Measurements from ENCODE around the gene CEP85. TPM values are rescaled to one million over a fixed set of nuclear protein-coding genes. Genes with fewer than 3 reads are reported as not detected.
A peak's percentile ranks its signal among the peaks of the same experiment; 100 is the strongest.
"Not testable (repeated sequence)": the region's sequence is repeated elsewhere in the genome, so short reads cannot be mapped to it uniquely, and the experiment has no call there.

The CEP85 gene
- total RNA-seq, 2 experiments from 2014 or later: 36.0 to 37.2 TPM

DNA sequence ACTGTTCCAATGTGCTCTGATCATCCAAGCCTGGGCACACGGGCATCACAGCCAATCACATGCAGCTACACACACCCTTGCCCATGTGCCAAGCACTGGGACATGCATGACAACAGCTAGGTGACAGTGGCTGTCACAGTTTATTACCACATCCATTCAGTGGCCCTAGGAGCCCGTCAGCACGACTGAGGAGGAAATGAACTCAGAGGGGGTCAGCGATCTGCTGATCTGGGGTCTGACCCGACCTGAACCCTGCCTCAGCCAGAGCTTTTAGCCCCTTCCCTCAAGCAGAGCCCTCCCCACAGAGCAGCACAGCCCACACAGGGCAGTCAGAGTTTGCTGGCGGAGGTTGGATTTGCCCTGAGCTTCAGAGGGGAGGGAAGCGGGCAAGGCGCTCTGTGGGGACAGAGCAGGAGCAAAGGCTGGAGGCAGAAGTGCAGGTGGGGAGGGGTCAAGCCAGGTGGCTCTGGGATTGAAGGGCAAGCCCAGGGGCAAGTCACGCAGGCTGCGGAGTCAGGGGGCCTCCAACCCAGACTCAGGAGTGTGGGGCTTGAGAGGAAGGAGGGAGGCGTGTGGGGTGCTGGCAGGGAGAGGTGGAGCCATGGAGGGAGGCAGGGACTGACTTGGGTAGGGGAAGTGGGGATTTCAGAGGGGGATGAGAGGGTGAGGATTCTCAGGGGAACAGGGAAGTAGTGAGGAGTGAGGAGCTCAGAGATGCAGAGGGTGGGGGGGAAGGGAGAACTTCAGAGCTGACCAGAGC lies 56.3 kb downstream of the CEP85 start:
- peaks cover 57% of the 10 kb centered on the region for H3K4me1 Mint-ChIP-seq
- peak overlapping the region; percentile 99 for H3K27ac Mint-ChIP-seq

DNA sequence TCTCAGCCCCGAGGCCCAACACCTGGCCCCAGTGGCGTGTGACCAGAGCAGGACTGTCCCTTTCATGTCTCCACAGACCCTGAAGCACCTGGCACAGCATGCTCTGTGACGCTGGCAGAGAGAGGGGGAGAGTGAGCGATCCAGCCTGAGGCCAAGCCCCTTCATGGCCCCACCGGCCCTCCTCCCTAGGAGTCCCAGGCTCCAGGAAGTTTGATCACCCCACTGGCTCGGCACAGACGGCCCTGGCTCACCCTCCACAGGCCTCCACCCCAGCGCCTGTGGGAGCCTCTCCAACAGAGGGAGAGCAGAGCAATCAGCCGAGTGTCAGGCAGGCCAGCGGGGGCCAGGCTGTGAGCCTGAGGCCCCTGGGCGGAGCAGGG lies 56.9 kb downstream of the CEP85 start:
- peaks cover 9% of the 10 kb centered on the region for H3K36me3 Mint-ChIP-seq
- no peak for ATAC-seq (ENCODE audit: low read depth)
- H3K4me1 Mint-ChIP-seq: peaks cover 57% of the 10 kb centered on the region
- POLR2A ChIA-PET: interaction anchor here (2.7 to 20.6 kb wide), 5 partner anchors 9 to 83 kb away, joined by 10 to 1079 read pairs (median 38); partner anchors contain the start of genes CD52, SH3BGRL3 and UBXN11
- peak overlapping the region; percentile 99 for H3K27ac Mint-ChIP-seq
- no peaks in the 10 kb centered on the region for H3K9me3 Mint-ChIP-seq
- no peaks in the 10 kb centered on the region for H3K27me3 Mint-ChIP-seq
- no peak for DNase-seq
- H3K4me3 Mint-ChIP-seq: peak overlapping the region; percentile 74

More for the DNA sequence above, 56.3 kb downstream of the CEP85 start:
- H3K4me3 Mint-ChIP-seq: peak overlapping the region; percentile 74
- DNase-seq (no peak), ATAC-seq (ENCODE audit: low read depth) (peak; percentile 4)
- POLR2A ChIA-PET: interaction anchor here (1.0 to 20.6 kb wide), 7 partner anchors 7 to 408 kb away, joined by 3 to 1079 read pairs (median 22); partner anchors contain the start of genes CD52, SH3BGRL3 and UBXN11
- no peaks in the 10 kb centered on the region for H3K27me3 Mint-ChIP-seq
- H3K36me3 Mint-ChIP-seq: peaks cover 7% of the 10 kb centered on the region
- no peaks in the 10 kb centered on the region for H3K9me3 Mint-ChIP-seq

DNA sequence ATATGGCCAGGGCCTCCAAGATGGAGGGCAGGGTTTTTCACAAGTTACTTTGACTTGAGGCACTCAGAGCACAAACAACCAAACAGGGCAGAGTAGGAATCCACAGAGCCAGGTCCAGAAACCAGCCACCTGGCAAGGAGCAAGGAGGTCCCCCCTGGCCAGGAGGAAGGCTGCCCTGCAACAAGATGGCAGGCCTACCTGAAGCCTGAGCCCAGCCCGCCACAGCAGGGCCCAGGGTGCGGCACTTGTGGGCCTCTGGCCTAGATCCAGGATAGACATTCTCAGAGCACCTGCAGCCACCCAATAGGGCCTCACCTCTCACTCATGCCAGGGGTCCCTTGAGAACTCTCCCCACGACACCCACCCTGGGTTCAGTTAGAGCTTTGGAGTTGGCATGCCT lies 57.4 kb downstream of the CEP85 start:
- ATAC-seq (ENCODE audit: low read depth) (no peak), DNase-seq (no peak)
- no peaks in the 10 kb centered on the region for H3K27me3 Mint-ChIP-seq
- H3K4me3 Mint-ChIP-seq: no peak overlapping the region
- POLR2A ChIA-PET: interaction anchor here (4.3 to 20.6 kb wide), 3 partner anchors 9 to 25 kb away, joined by 22 to 1079 read pairs (median 38); partner anchors contain the start of genes CD52, SH3BGRL3 and UBXN11
- H3K4me1 Mint-ChIP-seq: peaks cover 54% of the 10 kb centered on the region
- H3K9me3 Mint-ChIP-seq: no peaks in the 10 kb centered on the region
- H3K27ac Mint-ChIP-seq: peak overlapping the region; percentile 99
- H3K36me3 Mint-ChIP-seq: peaks cover 13% of the 10 kb centered on the region

DNA sequence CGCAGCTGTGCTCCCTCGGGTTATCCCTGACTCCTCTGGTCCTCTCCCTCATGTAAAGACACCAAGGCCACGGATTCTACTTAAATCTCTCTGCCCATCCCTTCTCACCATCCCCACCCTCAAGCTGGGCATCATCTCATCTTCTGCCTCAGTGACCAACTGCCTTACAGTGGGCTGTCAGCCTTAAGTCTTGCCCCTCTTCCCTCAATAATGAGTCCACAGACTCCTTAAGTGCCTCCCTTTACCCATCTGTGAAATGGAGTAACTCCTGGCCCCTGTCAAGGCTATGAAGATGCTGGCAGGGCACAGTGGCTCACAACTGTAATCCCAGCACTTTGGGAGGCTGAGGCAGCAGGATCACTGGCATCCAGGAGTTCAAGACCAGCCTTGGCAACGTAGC lies 57.9 kb downstream of the CEP85 start:
- Mint-ChIP-seq H3K9me3 (no peaks in the 10 kb centered on the region), H3K36me3 (peaks cover 13% of the 10 kb centered on the region), H3K27me3 (no peaks in the 10 kb centered on the region), H3K4me1 (peaks cover 51% of the 10 kb centered on the region), H3K4me3 (peak overlapping the region; percentile 21), H3K27ac (peak overlapping the region; percentile 99)
- ATAC-seq (ENCODE audit: low read depth) (no peak), DNase-seq (no peak)
- POLR2A ChIA-PET: interaction anchor here (4.3 to 20.6 kb wide), 2 partner anchors 8 to 24 kb away, joined by 22 to 1079 read pairs; partner anchors contain the start of genes CD52 and UBXN11

DNA sequence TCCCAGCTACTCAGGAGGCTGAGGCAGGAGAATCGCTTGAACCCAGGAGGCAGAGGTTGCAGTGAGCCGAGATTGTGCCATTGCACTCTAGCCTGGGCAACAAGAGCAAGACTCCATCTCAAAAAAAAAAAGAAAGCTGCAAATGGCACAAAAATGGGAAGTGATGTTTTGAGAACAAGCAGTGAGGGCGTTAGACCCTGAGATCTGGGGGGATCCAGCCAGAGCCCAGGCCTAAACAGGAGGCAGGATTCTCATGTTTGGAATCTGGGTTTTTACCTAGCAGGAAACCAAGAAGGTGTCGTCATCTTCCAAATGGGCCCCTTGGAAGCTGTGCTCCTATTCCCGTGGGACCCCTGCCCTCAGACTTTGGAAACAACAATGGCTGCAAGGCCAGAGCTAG lies 58.7 kb downstream of the CEP85 start:
- not testable (repeated sequence) for DNase-seq

DNA sequence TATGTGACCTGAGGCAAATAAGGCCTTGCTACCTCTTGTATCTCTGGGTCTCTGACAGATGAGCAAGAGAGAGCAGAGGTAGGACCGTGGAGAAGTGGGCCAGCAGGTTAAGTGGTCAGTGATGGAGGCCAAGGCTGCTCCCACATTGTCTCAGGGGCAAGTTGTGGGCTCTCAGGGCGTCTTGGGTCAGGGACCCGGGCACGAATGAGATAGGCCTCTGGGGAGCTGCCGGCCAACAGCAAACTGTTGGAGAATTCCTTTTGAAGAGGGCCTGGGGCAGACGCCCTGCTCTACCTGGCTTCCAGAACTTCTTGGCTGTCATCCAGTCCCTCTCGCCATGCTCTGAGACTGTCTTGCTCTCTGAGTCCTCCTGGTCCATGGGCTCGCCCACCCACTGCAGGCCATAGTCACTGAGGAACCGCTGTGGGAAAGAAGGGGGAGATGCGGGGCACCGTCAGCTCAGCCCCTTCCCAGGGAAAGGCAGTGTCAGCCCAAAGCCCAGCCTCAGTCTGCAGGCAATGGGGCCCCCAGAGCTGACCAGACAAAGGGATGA lies 60.0 kb downstream of the CEP85 start:
- no peak overlapping the region for H3K4me3 Mint-ChIP-seq
- POLR2A ChIA-PET: interaction anchor here (0.9 kb wide), 1 partner anchor 25 kb away, joined by 3 read pairs; no protein-coding TSS in a partner anchor
- DNase-seq (no peak), ATAC-seq (ENCODE audit: low read depth) (no peak)
- H3K9me3 Mint-ChIP-seq: no peaks in the 10 kb centered on the region
- peaks cover 34% of the 10 kb centered on the region for H3K4me1 Mint-ChIP-seq
- no peak overlapping the region for H3K27ac Mint-ChIP-seq
- H3K27me3 Mint-ChIP-seq: no peaks in the 10 kb centered on the region
- peaks cover 13% of the 10 kb centered on the region for H3K36me3 Mint-ChIP-seq

More for the DNA sequence above, 58.7 kb downstream of the CEP85 start:
- Mint-ChIP-seq H3K36me3 (peaks cover 13% of the 10 kb centered on the region), H3K27ac (peak overlapping the region; percentile 15), H3K4me1 (peaks cover 44% of the 10 kb centered on the region)
- POLR2A ChIA-PET: interaction anchor here (20.6 kb wide), 1 partner anchor 24 kb away, joined by 1079 read pairs; the partner anchor contains the start of genes CD52 and UBXN11
- H3K9me3 Mint-ChIP-seq; H3K4me3 Mint-ChIP-seq; H3K27me3 Mint-ChIP-seq; ATAC-seq (ENCODE audit: low read depth): not testable (repeated sequence)

DNA sequence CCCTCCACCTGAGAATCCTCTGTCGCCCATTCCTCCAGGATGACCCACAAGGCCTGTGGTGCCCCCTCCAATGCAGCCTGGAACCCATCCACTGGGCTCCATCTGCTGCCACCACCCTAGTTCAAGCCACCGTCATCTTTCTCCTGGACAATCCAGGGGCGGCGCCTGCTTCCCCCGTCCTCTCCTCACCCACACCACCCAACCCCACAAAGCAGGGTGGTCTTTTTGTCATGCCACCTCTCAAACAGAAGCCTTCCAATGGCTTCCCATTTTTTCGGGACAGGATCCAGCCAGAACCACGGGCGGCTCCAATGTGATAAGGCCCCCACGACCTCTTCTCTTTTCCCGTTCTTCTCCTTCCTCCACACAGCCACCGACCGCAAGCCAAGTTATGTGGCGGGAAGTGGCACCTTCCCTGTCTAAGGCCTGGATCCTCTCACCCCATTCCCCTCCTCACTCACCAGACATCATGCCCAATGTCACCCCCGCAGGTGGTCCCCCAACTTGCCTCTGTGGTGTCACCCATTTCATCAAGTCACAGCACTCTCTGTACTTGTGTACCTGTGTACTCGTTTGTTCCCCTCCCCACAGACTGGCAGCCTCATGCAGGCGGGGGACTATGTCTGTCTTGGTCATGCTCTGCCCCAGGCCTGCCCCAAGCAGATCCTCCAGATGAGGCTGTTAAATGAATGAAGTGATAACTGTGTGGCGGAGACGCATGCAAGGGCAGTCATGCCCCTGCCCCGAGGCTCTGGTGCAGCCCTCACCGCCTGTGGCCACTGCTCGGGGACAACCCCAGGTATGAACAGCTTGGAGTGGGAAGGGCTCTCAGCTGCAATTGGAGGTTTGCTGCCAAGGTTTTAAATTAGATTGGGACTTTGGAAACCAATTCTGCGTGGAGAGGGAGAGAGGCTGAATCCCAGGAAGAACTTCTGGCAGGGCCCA lies 61.5 kb downstream of the CEP85 start:
- H3K27me3 Mint-ChIP-seq: no peaks in the 10 kb centered on the region
- H3K36me3 Mint-ChIP-seq: peaks cover 13% of the 10 kb centered on the region
- peaks cover 23% of the 10 kb centered on the region for H3K4me1 Mint-ChIP-seq
- H3K4me3 Mint-ChIP-seq: no peak overlapping the region
- POLR2A ChIA-PET: interaction anchor here (0.7 to 1.1 kb wide), 3 partner anchors 8 to 22 kb away, joined by 3 to 4 read pairs (median 3); partner anchors contain the start of gene CD52
- no peaks in the 10 kb centered on the region for H3K9me3 Mint-ChIP-seq
- ATAC-seq (ENCODE audit: low read depth) (no peak), DNase-seq (no peak)
- H3K27ac Mint-ChIP-seq: peak overlapping the region; percentile 6

DNA sequence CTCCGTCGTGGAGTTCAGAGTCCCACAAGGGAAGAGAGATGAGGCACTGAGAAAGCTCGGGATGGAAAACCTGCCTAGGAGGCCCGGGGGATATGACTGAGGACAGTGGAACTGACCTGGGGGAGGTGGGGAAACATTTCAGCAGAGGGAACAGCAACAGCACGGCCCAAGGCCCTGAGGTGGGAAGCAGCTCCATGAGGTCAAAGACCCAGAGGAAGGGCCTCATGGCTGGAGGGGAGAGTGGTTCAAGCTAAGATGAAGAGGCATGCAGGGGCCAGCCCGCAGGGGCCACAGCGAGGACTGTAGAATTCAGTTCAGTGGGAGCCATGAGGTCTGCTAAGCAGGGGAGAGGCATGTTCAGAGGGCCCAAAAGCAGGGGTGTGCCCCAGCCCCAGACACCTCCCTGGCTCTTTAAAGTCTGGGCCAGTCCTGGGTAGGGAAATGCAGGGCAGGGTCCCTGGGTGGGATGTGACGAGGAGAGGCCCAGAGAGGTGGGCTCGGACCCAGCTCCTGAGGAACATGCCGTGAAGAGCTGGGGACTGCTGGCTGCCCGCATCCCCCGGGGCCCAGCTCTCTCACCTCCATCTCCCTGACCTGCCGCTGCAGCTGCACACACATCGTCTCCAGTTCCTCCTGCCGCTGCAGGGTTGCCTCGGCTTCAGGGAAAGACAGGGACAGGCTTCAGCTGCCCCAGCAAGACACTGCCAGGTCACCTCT lies 62.5 kb downstream of the CEP85 start:
- Mint-ChIP-seq H3K36me3 (peaks cover 11% of the 10 kb centered on the region), H3K4me3 (no peak overlapping the region), H3K4me1 (peaks cover 20% of the 10 kb centered on the region), H3K27me3 (no peaks in the 10 kb centered on the region), H3K9me3 (no peaks in the 10 kb centered on the region), H3K27ac (peak overlapping the region; percentile 77)
- POLR2A ChIA-PET: interaction anchor here (0.8 to 1.9 kb wide), 3 partner anchors 9 to 21 kb away, joined by 3 to 6 read pairs (median 4); partner anchors contain the start of genes CD52 and UBXN11
- ATAC-seq (ENCODE audit: low read depth) (no peak), DNase-seq (no peak)

DNA sequence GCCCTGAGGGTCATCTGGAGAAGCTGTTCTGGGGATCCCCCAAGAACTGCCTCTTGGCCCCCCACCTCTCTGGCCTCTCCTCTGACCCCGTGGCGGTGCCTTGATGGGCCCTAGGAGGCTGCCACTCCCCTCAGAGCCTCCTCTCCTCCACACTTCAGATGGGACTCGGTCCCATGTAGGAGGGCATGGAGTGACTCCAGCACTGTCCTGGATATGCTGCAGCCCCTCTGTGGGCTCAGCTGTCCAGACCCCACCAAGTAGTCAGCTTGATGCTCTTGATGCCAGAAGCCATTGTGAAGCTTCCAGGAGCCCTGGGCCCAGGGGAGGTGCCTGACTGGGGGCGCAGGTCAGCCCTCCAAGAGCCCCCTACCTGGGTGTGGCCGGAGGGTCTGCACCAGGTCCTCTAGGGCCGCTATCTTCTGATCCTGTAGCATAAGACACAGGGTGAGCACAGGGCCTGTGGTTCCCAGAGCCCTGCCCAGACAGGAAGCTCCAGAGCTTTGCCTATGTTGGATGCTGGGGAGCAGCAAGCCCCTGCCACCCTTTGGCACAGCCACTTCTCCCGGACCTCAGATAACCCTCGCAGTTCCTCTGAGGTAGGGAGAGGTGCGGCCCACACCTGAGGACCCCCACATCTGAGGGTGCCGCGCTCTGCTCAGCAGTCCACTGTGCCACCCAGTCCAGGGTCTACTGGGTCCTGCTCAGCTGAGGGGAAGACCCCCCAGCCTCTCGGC lies 63.2 kb downstream of the CEP85 start:
- Mint-ChIP-seq H3K27me3 (no peaks in the 10 kb centered on the region), H3K9me3 (no peaks in the 10 kb centered on the region), H3K4me1 (peaks cover 14% of the 10 kb centered on the region), H3K36me3 (peaks cover 9% of the 10 kb centered on the region), H3K4me3 (no peak overlapping the region), H3K27ac (no peak overlapping the region)
- ATAC-seq (ENCODE audit: low read depth) (no peak), DNase-seq (no peak)
- POLR2A ChIA-PET: interaction anchor here (1.1 to 1.9 kb wide), 3 partner anchors 8 to 9 kb away, joined by 3 to 6 read pairs (median 6); partner anchors contain the start of gene UBXN11

DNA sequence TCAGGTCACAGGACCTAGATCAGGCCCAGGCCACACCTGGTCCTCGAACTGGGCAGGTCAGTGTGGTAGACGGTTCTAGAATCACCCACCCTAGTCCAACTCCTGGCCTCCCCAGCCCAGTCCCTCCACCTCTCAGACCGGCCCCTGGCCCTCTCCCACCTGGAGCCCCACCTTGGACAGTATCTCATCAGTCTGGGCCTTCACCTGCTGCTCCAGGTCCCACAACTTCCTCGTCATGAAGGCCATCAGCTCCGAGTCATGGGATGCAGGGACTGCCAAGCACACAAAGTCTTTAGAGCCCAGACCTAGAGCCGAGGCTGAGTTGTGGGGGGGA lies 63.8 kb downstream of the CEP85 start:
- DNase-seq: no peak
- peak overlapping the region; percentile 38 for H3K27ac Mint-ChIP-seq
- no peak for ATAC-seq (ENCODE audit: low read depth)
- POLR2A ChIA-PET: interaction anchor here (1.5 to 1.9 kb wide), 2 partner anchors 8 to 9 kb away, joined by 6 read pairs; partner anchors contain the start of gene UBXN11
- no peaks in the 10 kb centered on the region for H3K9me3 Mint-ChIP-seq
- H3K4me1 Mint-ChIP-seq: peaks cover 14% of the 10 kb centered on the region
- no peaks in the 10 kb centered on the region for H3K27me3 Mint-ChIP-seq
- H3K4me3 Mint-ChIP-seq: no peak overlapping the region
- H3K36me3 Mint-ChIP-seq: peaks cover 9% of the 10 kb centered on the region

DNA sequence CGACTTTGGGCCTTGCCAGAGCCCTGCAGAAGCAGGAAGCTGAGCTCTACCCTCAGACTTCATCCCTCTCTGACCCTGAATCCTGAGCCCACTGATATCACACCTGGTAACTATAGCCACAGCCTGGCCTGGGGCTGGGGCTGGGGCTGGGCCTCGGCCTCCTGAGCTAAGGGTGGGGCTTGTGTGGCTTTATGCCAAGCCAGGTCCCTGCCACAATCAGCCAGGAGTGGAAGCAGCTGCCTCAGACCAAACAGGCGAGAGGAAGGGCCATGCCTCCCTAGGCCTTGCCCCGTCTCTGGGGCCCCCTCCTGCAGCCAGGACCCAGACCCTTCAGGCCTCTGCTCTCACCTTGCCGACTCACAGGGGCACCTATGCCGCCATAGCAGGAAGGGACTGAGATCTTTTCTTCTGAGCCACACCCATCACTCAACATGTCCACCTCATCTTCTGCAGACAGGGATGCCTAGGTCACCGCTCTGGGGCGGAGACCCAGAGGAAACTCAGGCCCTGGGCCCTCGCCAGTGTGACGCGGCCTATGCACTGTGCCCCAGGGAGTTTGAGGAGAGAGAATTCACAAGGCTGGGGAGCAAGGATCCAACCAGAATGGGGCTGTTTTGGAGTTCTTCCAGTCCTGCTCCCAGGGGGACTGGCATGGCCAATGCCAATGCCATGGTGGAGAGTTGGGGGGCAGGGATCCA lies 66.7 kb downstream of the CEP85 start:
- Mint-ChIP-seq H3K27me3 (no peaks in the 10 kb centered on the region), H3K4me1 (peaks cover 15% of the 10 kb centered on the region), H3K4me3 (no peak overlapping the region), H3K9me3 (no peaks in the 10 kb centered on the region), H3K27ac (peak overlapping the region; percentile 54), H3K36me3 (peaks cover 4% of the 10 kb centered on the region)
- no peak for ATAC-seq (ENCODE audit: low read depth)
- POLR2A ChIA-PET: interaction anchor here (2.0 to 3.2 kb wide), 3 partner anchors 11 to 17 kb away, joined by 5 to 22 read pairs (median 9); partner anchors contain the start of gene CD52
- DNase-seq: no peak

Data from activated naive CD8-positive, alpha-beta T cell treated with anti-CD3 and anti-CD28 coated beads, Interleukin-2, amount 10 ng/mL, durations not matched to agents 7 days and 5 days (primary cell).